SU-DHL-6 (cell line): ENCODE measurements around the gene OR10A3.

Experiments
- EZH2phosphoT487 ChIP-seq: fragments of 200-600 bp; sonication (generic), shearing (Covaris generic); conservative IDR thresholded peaks from 2 replicates; pipeline ENCODE4 v1.6.1; 2018; ENCODE audit warnings: mild to moderate bottlenecking, antibody characterized with exemption, low read length, moderate library complexity, mixed read lengths
- TF ChIP-seq, protein P1 (sequence below): fragments of 200-600 bp; sonication (generic); IDR thresholded peaks from one replicate; pipeline ENCODE4 v1.5.1; 2017; ENCODE audit warnings: antibody characterized with exemption, mild to moderate bottlenecking, low read length, moderate library complexity; ENCODE audit not compliant: insufficient read depth, poor library complexity, severe bottlenecking

DNA sequence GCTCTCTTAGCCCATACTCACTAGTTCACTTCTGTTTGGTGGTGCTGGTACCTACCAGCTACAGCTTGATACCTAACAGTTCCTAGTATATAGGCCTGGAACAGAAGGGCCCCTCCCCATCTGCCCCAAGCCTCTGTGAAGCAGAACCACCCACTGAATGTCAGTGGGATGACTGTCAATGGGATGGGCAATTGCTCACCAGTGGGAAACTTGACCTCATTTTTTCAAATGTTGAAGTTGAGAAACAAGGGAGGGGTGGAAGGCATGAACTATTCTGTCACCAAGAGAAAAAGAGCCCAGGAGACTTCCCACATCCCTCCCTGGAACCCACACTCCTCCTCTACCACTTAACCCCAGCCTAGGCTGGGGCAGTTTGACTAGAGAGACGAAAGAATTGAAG lies 23.9 kb upstream of the OR10A3 start, which contains the start of gene NLRP10:
- TF ChIP-seq, protein P1, sequence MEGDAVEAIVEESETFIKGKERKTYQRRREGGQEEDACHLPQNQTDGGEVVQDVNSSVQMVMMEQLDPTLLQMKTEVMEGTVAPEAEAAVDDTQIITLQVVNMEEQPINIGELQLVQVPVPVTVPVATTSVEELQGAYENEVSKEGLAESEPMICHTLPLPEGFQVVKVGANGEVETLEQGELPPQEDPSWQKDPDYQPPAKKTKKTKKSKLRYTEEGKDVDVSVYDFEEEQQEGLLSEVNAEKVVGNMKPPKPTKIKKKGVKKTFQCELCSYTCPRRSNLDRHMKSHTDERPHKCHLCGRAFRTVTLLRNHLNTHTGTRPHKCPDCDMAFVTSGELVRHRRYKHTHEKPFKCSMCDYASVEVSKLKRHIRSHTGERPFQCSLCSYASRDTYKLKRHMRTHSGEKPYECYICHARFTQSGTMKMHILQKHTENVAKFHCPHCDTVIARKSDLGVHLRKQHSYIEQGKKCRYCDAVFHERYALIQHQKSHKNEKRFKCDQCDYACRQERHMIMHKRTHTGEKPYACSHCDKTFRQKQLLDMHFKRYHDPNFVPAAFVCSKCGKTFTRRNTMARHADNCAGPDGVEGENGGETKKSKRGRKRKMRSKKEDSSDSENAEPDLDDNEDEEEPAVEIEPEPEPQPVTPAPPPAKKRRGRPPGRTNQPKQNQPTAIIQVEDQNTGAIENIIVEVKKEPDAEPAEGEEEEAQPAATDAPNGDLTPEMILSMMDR, result no peak
- no peak for TF ChIP-seq EZH2phosphoT487
